Cardiac muscle cell (in vitro differentiated cells and primary cell): ENCODE results near the gene RTTN. TPM values are rescaled to one million over a fixed set of nuclear protein-coding genes. Genes with fewer than 3 reads are reported as not detected.
A peak's percentile ranks its signal among the peaks of the same experiment; 100 is the strongest.
"Not testable (repeated sequence)": the region's sequence is repeated elsewhere in the genome, so short reads cannot be mapped to it uniquely, and the experiment has no call there.

Source experiments
- DNase-seq, 2 donors: peaks; one replicate each; pipeline versions ENCODE4 v3.0.0 to v3.0.0-alpha.2; 2010 to 2017; ENCODE audit warnings: low read depth in 1 of 2, low spot score in 1 of 2
- H3K27ac ChIP-seq: fragments of 200-600 bp; sonication (generic); 2 replicates; pipeline ENCODE4 v1.5.1; 2016
- H3K27me3 ChIP-seq: fragments of 200-600 bp; sonication (generic); 2 replicates; pipeline ENCODE4 v1.6.0; 2016; ENCODE audit warnings: control low read depth
- H3K36me3 ChIP-seq: fragments of 200-600 bp; sonication (generic); 2 replicates; pipeline ENCODE4 v1.5.1; 2016; ENCODE audit warnings: control low read depth
- H3K4me1 ChIP-seq: fragments of 200-600 bp; sonication (generic); 2 replicates; pipeline ENCODE4 v1.8.1; 2017; ENCODE audit warnings: low read depth, mild to moderate bottlenecking, mixed run types
- H3K4me3 ChIP-seq: fragments of 200-600 bp; sonication (generic); 2 replicates; pipeline ENCODE4 v1.5.1; 2016; ENCODE audit warnings: mild to moderate bottlenecking
- H3K9me3 ChIP-seq: fragments of 200-600 bp; sonication (generic); 2 replicates; pipeline ENCODE4 v1.5.1; 2017; ENCODE audit warnings: low read depth, mild to moderate bottlenecking, control low read depth
- polyA plus RNA-seq: library from polyadenylated mRNA; unstranded; fragments of >200 nt; fragmentation: Nextera tagmentation; extraction: Ambion mirVana; gene quantifications from 2 replicates; pipeline ENCODE4 v1.2.1, GENCODE V29; 2016
- total RNA-seq: library from RNA; depleted of rRNA; stranded (reverse); fragments of >200 nt; gene quantifications from 2 replicates; pipeline ENCODE4 v1.2.3, GENCODE V29; 2016
- TF ChIP-seq, protein P1 (sequence below): IDR thresholded peaks from 2 replicates; pipeline ENCODE4 v1.5.1; 2012; ENCODE audit warnings: low read depth, mild to moderate bottlenecking, low read length

The RTTN gene
- total and polyA plus RNA-seq, 2 experiments from 2014 or later = 4.7 to 21.7 TPM

DNA sequence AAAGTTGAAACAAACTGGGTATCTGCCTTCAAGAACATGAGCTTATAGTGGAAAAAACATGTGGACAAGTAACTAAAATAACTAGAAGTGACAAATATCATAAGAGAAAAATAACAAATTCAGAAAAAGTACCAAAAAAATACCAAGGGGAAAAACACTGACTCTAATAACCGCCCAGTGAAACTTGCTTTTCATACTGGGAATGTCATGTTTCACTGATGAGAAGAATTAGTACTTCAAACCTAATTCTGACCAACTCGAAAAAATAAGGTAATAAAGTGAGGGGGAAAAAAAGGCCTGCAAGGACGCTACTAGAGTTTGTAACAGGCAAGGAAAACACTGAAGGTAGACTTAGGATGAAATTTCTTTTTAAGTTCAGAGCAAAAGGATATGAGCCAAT lies 83.6 kb downstream of the RTTN start:
- TF ChIP-seq, protein P1, sequence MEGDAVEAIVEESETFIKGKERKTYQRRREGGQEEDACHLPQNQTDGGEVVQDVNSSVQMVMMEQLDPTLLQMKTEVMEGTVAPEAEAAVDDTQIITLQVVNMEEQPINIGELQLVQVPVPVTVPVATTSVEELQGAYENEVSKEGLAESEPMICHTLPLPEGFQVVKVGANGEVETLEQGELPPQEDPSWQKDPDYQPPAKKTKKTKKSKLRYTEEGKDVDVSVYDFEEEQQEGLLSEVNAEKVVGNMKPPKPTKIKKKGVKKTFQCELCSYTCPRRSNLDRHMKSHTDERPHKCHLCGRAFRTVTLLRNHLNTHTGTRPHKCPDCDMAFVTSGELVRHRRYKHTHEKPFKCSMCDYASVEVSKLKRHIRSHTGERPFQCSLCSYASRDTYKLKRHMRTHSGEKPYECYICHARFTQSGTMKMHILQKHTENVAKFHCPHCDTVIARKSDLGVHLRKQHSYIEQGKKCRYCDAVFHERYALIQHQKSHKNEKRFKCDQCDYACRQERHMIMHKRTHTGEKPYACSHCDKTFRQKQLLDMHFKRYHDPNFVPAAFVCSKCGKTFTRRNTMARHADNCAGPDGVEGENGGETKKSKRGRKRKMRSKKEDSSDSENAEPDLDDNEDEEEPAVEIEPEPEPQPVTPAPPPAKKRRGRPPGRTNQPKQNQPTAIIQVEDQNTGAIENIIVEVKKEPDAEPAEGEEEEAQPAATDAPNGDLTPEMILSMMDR = no peak
- Histone ChIP-seq H3K36me3 (no peaks in the 10 kb centered on the region), H3K4me3 (no peak overlapping the region), H3K4me1 (no peaks in the 10 kb centered on the region), H3K27ac (no peak overlapping the region), H3K9me3 (no peaks in the 10 kb centered on the region), H3K27me3 (no peaks in the 10 kb centered on the region)
- DNase-seq = no peak

DNA sequence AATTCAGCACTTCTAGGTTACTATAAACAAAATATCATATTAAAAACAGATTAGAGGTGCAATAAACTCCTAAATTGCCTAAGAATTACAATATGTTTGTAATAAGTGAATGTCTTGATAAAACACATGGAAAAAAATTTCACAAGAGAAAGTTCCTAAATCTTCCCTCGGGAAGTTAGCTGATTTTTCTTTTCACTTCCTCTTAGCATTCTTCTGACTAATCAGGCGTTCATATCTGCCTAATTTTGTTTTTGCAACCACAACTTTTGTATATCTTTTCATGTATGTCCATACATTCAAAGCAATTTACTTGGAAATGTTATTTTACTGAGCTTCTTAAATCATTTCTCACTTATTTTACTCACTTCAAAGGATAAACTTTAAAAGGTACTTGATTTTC lies 88.5 kb downstream of the RTTN start:
- Histone ChIP-seq H3K36me3 (no peaks in the 10 kb centered on the region), H3K4me3 (no peak overlapping the region), H3K27ac (no peak overlapping the region), H3K27me3 (no peaks in the 10 kb centered on the region), H3K4me1 (no peaks in the 10 kb centered on the region), H3K9me3 (no peaks in the 10 kb centered on the region)
- TF ChIP-seq, protein P1 = no peak
- peak in 1 of 2 donors; percentile 26 for DNase-seq

DNA sequence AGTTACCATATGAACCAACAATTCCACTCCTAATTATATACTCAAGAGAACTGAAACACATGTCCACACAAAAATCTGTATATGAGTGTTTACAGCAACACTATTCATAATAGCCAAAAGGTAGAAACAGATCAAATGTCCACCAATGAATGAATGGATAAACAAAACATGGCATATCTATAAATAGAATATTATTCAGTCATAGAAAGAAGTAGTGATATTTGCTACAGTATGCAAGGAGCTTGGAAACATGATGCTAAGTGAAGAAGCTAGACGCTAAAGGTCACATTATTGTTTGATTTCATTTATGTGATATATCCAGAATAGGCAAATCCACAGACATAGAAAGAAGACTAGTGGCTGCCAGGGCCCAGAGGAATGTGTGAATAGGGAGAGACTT lies 92.0 kb downstream of the RTTN start:
- H3K4me1 ChIP-seq = no peaks in the 10 kb centered on the region
- no peak for DNase-seq
- no peaks in the 10 kb centered on the region for H3K9me3 ChIP-seq
- H3K27ac ChIP-seq = no peak overlapping the region
- TF ChIP-seq, protein P1 = no peak
- H3K27me3 ChIP-seq = no peaks in the 10 kb centered on the region
- no peak overlapping the region for H3K4me3 ChIP-seq
- peaks cover under 1% of the 10 kb centered on the region for H3K36me3 ChIP-seq

DNA sequence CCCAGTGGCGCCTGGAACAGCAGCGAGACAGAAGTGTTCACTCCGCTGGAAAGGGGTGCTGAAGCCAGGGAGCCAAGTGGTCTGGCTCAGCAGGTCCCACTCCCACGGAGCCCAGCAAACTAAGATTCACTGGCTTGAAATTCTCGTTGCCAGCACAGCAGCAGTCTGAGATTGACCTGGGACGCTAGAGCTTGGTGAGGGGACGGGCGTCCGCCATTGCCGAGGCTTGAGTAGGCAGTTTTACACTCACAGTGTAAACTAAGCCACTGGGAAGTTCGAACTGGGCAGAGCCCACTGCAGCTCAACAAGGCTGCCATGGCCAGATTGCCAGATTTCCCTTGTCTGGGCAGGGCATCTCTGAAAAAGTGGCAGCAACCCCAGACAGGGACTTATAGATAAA lies 94.8 kb downstream of the RTTN start:
- no peaks in the 10 kb centered on the region for H3K9me3 ChIP-seq
- TF ChIP-seq, protein P1 = no peak
- H3K4me3 ChIP-seq = no peak overlapping the region
- H3K36me3 ChIP-seq = peaks cover 3% of the 10 kb centered on the region
- no peak overlapping the region for H3K27ac ChIP-seq
- no peaks in the 10 kb centered on the region for H3K4me1 ChIP-seq
- no peaks in the 10 kb centered on the region for H3K27me3 ChIP-seq
- DNase-seq = no peak

DNA sequence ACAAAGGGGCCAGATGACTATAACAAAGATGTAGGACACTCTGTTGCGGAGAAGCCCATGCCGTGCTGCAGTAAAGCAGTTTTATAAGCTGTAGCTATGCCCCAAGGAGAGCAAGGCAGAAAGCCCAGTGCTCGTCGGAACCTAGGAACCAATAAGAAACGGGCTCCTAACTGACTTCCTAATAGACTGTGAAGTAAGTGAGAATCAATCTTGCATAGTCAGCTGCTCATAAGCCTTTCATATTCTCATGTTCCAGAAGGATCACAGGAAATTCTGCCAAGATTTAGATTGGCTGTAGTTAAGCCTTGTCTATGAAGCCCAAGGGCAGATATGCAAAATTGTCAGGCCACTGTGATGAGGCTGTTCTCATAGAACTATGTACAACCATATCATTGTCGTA lies 98.4 kb downstream of the RTTN start:
- Histone ChIP-seq H3K4me3 (no peak overlapping the region), H3K9me3 (no peaks in the 10 kb centered on the region)

DNA sequence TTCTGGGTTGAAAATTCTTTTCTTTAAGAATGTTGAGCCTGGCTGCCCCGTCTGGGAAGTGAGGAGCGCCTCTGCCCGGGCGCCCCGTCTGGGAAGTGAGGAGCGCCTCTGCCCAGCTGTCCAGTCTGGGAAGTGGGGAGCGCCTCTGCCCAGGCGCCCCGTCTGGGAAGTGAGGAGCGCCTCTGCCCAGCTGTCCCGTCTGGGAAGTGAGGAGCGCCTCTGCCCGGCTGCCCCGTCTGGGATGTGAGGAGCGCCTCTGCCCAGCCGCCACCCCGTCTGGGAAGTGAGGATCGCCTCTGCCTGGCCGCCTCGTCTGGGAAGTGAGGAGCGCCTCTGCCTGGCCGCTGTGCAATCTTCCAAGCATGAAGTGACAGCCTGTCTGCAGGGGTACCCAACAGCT lies 102.6 kb downstream of the RTTN start:
- H3K4me1 ChIP-seq = not testable (repeated sequence)

More for the DNA sequence above, 98.4 kb downstream of the RTTN start:
- peaks cover 3% of the 10 kb centered on the region for H3K36me3 ChIP-seq
- H3K27ac ChIP-seq = no peak overlapping the region
- DNase-seq = no peak
- TF ChIP-seq, protein P1 = no peak
- H3K27me3 ChIP-seq = no peaks in the 10 kb centered on the region
- no peaks in the 10 kb centered on the region for H3K4me1 ChIP-seq

More for the DNA sequence above, 102.6 kb downstream of the RTTN start:
- H3K9me3 ChIP-seq, H3K4me3 ChIP-seq, H3K27me3 ChIP-seq, DNase-seq, H3K27ac ChIP-seq, H3K36me3 ChIP-seq: not testable (repeated sequence)
